ENCODE data around the gene PTPRG.

The PTPRG gene

GRCh38 chr3:62214850-62215249 lies 653.5 kb downstream of the PTPRG start:
- TF ChIP-seq CTCF (conservative IDR thresholded peaks at IDR 0.05; ENCODE audit: control insufficient read depth, insufficient read depth, low read depth, low read length) = no peak

GRCh38 chr3:62220616-62221015 lies 659.2 kb downstream of the PTPRG start:
- no peak overlapping the region for H3K4me3 ChIP-seq (ENCODE audit: control insufficient read depth, low read depth, low read length)
- TF ChIP-seq CTCF (conservative IDR thresholded peaks at IDR 0.05; ENCODE audit: control insufficient read depth, insufficient read depth, low read depth, low read length) = no peak
- no peak for DNase-seq (ENCODE audit: low read depth)

More at GRCh38 chr3:62214850-62215249, 653.5 kb downstream of the PTPRG start:
- H3K4me3 ChIP-seq (ENCODE audit: control insufficient read depth, low read depth, low read length) = no peak overlapping the region
- no peak for DNase-seq (ENCODE audit: low read depth)

GRCh38 chr3:62225051-62225450 lies 663.7 kb downstream of the PTPRG start:
- H3K4me3 ChIP-seq (ENCODE audit: control insufficient read depth, low read depth, low read length) = no peak overlapping the region
- DNase-seq (ENCODE audit: low read depth) = no peak
- TF ChIP-seq CTCF (conservative IDR thresholded peaks at IDR 0.05; ENCODE audit: control insufficient read depth, insufficient read depth, low read depth, low read length) = no peak

- no peak for TF ChIP-seq CTCF (conservative IDR thresholded peaks at IDR 0.05; ENCODE audit: control insufficient read depth, insufficient read depth, low read depth, low read length)
- DNase-seq (ENCODE audit: low read depth) = no peak
- H3K4me3 ChIP-seq (ENCODE audit: control insufficient read depth, low read depth, low read length) = no peak overlapping the region
These were observed 665.4 kb downstream of the PTPRG start for GRCh38 chr3:62226601-62227339.

GRCh38 chr3:62228467-62228866 lies 667.1 kb downstream of the PTPRG start:
- no peak for TF ChIP-seq CTCF (conservative IDR thresholded peaks at IDR 0.05; ENCODE audit: control insufficient read depth, insufficient read depth, low read depth, low read length)
- no peak for DNase-seq (ENCODE audit: low read depth)
- no peak overlapping the region for H3K4me3 ChIP-seq (ENCODE audit: control insufficient read depth, low read depth, low read length)

- DNase-seq (ENCODE audit: low read depth) = no peak
- no peak overlapping the region for H3K4me3 ChIP-seq (ENCODE audit: control insufficient read depth, low read depth, low read length)
- TF ChIP-seq CTCF (conservative IDR thresholded peaks at IDR 0.05; ENCODE audit: control insufficient read depth, insufficient read depth, low read depth, low read length) = no peak
These were observed 667.8 kb downstream of the PTPRG start for GRCh38 chr3:62229211-62229610.
